ENCODE data around the gene CERT1.

The CERT1 gene

GRCh38 chr5:75471193-75471592 lies 40.2 kb downstream of the CERT1 start:
- DNase-seq, result no peak

GRCh38 chr5:75469017-75469416 lies 42.4 kb downstream of the CERT1 start:
- DNase-seq, result no peak

DNA sequence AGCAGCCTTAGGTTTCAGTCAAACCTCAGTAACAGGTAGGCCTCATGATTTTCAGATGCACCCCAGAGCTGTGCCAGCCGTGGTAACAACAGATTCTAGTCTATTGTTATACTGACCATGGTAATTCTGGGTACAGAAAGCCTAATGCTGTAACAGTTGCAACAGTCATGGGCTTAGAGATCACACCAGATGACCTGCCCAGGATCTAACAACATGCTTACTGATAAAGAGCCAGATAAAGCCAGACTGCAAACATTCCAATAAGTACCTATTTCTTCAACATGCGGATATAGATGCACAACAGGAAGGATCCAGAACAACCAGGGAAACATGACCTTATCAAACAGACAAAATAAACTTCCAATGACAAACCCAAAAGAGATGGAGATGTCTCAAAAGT lies 42.8 kb downstream of the CERT1 start:
- DNase-seq, result no peak

- DNase-seq, result no peak
Measured at GRCh38 chr5:75466006-75466716, 45.3 kb downstream of the CERT1 start.

DNA sequence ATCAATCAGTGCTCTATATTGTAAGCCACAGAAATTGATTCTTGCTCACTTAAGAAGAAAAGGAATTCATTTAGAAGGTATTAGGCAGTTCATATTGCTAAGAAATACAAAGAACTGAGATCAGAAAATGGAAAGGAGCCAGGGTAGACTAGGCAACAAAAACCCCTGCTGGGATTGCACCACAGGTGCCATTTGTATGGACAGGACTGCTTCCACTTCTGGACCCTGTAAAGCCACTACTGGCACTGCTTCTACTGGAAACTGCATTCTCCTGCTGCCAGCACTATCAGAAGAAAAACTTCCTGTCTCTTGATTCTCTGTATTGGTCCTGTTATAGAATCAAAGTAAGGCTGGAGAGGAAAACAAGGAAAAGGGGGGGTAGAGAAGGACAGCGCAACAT lies 45.9 kb downstream of the CERT1 start:
- DNase-seq, result no peak

GRCh38 chr5:75463726-75464125 lies 47.7 kb downstream of the CERT1 start:
- no peak for DNase-seq

DNA sequence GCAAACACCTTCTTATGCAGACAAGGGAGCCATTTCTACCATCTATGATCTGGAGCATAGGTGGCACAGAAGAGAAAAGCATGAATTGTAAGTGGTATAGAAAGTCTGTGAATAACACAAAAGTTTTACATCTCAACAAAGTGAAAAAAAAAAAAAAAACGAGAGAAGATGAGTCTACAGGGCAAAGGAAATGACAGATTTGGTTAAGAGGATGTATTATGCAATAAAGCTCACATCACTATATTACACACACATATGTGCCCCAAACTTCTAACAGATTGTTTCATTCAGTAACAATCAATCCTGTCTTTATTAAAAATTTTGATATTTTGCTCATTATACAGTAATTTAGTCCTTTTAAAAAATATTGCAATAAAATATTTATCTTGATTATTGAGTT lies 49.8 kb downstream of the CERT1 start:
- DNase-seq, result no peak

- DNase-seq, result no peak
Measured at GRCh38 chr5:75460942-75461610, 50.4 kb downstream of the CERT1 start.

DNA sequence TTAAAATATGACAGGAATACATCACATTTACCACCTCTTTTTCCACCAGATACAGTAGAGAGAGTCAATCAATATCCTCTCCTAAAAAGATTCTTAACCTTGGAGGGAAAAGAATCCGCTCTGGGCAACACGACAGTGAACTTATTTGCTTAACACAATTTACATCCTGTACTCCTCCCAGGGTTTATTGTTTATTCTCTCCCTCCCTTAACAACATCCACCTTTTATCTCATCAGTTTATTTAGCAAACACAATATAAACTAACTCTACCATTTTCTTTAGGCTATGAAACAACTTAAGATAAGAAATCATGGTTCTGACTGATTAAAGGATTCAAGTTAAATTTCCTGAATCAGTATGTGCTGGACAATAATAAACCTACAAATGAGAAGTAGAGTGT lies 50.9 kb downstream of the CERT1 start:
- no peak for DNase-seq

DNA sequence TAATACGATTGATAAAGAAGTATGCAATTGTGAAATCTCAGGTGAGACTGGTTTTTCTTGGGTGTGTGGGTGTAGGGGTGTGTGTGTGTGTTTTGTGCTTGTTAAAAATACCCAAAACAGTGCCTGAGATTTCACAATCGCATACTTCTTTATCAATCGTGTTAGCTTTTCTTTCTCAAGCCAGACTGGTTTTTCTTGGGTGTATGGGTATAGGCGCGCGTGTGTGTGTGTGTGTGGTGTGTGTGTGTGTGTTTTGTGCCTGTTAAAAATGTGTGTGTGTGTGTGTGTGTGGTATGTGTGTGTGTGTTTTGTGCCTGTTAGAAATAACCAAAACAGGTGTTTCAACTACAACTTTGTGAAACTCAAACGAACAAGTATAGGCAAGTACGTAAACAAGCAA lies 53.7 kb downstream of the CERT1 start:
- DNase-seq, result no peak

- DNase-seq, result no peak
Measured at GRCh38 chr5:75457161-75457560, 54.3 kb downstream of the CERT1 start.

DNA sequence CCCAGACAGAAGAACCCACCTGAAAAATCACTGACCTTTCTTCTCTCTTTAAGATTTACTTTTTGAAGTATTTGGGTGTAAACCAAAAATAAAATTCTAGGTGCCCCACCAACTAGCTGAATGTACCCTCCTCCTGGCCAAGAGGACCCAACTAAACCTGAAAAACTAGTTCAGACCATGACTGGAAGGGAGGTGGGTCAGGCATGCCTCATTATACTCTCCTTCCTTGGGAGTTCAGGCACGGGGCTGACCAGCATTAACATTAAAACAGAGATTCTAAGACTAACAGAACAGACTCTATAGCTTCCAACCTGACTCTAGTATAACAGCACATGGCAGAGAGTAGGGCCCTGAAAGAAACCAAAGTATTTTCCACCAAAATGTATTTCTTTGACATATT lies 61.4 kb downstream of the CERT1 start:
- no peak for DNase-seq

GRCh38 chr5:75446068-75446467 lies 65.4 kb downstream of the CERT1 start:
- DNase-seq, result no peak

DNA sequence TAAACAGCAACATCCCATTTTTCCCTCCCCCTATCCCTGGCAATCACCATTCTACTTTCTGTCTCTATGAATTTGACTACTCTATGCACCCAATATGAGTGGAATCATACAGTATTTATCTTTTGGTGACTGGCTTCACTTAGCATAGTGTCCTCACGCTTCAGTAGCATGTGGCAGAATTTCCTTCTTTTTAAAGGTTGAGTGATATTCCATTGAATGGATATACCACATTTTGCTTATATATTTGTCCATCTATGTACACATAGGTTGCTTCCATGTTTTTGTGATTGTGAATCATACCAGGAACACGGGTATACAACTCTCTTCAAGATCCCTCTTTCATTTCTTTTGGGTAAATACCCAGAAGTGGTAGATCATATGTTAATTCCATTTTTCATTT lies 69.9 kb downstream of the CERT1 start:
- DNase-seq, result no peak

DNA sequence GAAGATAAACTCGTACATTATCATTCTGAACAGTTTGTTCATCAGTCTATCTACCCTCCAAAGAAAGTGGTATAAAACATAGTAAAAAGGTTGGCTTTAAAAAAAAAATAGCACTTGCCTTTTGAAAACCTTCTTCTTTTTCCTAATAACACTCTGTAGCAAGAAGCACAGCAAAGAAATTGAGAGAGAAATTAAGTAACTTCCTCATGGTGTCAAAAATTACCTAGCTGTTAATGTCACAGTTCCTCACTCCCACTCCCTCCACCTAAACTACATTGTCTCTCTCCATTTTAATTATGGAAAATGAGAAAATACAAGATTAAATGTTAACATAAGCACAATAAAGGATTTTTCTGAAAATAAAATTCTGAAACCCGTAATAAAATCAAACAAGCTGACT lies 72.2 kb downstream of the CERT1 start:
- no peak for DNase-seq

- DNase-seq, result no peak
Measured at GRCh38 chr5:75438722-75439121, 72.7 kb downstream of the CERT1 start.

DNA sequence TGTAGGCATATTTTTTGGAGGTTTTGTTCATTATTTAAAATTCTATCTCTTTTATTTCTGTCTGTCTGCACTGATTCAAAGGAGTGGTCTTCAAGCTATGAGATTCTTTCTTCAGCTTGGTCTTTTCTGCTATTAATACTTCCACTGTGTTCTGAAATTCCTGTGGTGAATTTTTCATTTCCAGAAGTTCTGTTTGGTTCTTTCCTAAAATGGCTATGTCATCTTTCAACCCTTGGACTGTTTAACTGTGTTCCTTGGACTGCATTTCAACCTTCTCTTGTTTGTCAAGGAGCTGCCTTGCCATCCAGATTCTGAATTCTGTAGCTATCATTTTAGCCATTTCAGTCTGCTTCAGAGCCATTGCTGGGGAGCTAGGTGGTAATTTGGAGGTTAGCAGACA lies 76.3 kb downstream of the CERT1 start:
- no peak for DNase-seq

- DNase-seq, result no peak
Measured at GRCh38 chr5:75433814-75434506, 77.5 kb downstream of the CERT1 start.

DNA sequence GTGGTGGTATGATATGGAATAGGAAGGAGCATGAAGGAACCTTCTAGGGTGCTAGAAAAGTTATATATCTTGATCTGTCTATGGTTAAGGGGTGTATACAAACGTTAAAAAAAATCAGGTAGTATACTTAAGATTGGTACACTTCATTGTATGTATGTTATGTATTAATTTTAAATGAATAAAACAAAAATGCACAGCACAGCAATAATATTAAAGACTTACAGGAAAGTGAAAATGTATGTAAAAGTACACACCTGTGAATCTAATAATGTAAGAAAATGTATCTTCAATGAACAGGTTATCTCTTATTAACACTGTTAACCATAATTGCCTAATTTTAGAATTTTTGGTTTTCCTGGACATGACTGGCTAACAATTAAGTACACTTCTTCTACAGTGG lies 97.2 kb downstream of the CERT1 start:
- no peak for DNase-seq

GRCh38 chr5:75412111-75412990 lies 99.1 kb downstream of the CERT1 start:
- no peak for DNase-seq

- no peak for DNase-seq
Measured at GRCh38 chr5:75405296-75405695, 106.1 kb downstream of the CERT1 start.

- no peak for DNase-seq
Measured at GRCh38 chr5:75395277-75395676, 116.2 kb downstream of the CERT1 start.

GRCh38 chr5:75389430-75389829 lies 122.0 kb downstream of the CERT1 start:
- no peak for DNase-seq
